Vagina (tissue), 2 donors: ENCODE data around the gene SCUBE1.

ENCODE experiments used
- POLR2A ChIP-seq, 2 donors: fragments of 450-650 bp; IDR thresholded peaks; one replicate each; pipeline ENCODE4 v1.6.1; 2017; ENCODE audit warnings: antibody characterized with exemption in 2 of 2, mild to moderate bottlenecking in 2 of 2, moderate library complexity in 2 of 2
- TF ChIP-seq, protein P1 (sequence below), 3 experiments: fragments of 450-650 bp in 2 of 3; fragments of 200-600 bp in 1 of 3; sonication (generic) in 1 of 3; IDR thresholded peaks; one replicate each; pipeline ENCODE4 v1.5.1; 2017 to 2019; ENCODE audit warnings: antibody characterized with exemption in 3 of 3, mild to moderate bottlenecking in 2 of 3, moderate library complexity in 2 of 3

DNA sequence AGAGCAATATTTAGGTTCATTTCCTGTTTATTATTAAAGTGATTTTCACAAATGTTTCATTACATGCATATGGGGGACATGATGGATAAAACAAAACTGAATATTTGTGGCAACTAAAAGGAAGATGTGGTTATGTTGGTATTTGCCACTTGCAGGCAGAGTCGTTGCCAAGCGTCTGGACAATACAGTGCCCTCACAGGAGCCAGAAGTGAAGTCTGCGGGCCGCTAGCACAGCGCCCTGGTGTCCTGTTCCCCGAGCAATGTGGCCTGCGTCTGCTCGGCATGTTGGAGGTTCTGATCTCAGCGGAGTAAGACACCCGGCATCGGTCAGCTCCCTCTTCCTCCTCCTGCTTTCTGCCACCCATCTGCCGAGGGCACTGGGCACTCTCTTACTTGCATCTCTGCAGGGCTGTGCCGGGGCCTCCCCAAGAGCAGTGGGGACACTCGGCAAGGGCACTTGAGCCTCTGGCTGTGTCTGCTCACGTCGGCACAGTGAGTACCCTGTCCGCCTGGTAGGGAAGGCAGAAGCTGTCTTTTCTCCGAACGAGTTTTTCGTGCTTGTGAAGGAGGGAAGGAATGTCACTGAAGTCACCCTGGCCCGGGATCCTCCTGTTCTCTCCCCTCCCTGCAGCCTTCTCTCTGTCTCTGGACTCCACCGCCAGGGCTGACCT, 145.8 kb downstream of the SCUBE1 start:
- TF ChIP-seq POLR2A (IDR thresholded peaks at IDR 0.05) = no peak
- TF ChIP-seq, protein P1, sequence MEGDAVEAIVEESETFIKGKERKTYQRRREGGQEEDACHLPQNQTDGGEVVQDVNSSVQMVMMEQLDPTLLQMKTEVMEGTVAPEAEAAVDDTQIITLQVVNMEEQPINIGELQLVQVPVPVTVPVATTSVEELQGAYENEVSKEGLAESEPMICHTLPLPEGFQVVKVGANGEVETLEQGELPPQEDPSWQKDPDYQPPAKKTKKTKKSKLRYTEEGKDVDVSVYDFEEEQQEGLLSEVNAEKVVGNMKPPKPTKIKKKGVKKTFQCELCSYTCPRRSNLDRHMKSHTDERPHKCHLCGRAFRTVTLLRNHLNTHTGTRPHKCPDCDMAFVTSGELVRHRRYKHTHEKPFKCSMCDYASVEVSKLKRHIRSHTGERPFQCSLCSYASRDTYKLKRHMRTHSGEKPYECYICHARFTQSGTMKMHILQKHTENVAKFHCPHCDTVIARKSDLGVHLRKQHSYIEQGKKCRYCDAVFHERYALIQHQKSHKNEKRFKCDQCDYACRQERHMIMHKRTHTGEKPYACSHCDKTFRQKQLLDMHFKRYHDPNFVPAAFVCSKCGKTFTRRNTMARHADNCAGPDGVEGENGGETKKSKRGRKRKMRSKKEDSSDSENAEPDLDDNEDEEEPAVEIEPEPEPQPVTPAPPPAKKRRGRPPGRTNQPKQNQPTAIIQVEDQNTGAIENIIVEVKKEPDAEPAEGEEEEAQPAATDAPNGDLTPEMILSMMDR (IDR thresholded peaks at IDR 0.05) = no peak
